HG03565 (cell line): ENCODE data around the gene HTR1D.
"Not testable (repeated sequence)": the region's sequence is repeated elsewhere in the genome, so short reads cannot be mapped to it uniquely, and the experiment has no call there.

Source experiments
- ATAC-seq: cut with Tn5 transposase; IDR thresholded peaks from one replicate; pipeline ENCODE4 v1.9.1; 2021; ENCODE audit warnings: mild to moderate bottlenecking, moderate library complexity; ENCODE audit not compliant: unreplicated experiment

The HTR1D gene

GRCh38 chr1:23217421-23218115 is at the start of gene HTR1D:
TSS of gene HTR1D (minus strand) at chr1:23217502. CDS start at chr1:23194219, 23,283 bp downstream.
- no peak for ATAC-seq

GRCh38 chr1:23263380-23263887 is 46.1 kb upstream of the HTR1D start:
- ATAC-seq = no peak

- ATAC-seq = not testable (repeated sequence)
Observed at GRCh38 chr1:23258082-23258481, 40.8 kb upstream of the HTR1D start.

GRCh38 chr1:23257371-23257770 is 40.1 kb upstream of the HTR1D start:
- ATAC-seq = not testable (repeated sequence)

GRCh38 chr1:23254584-23254983 is 37.3 kb upstream of the HTR1D start:
- ATAC-seq = no peak

GRCh38 chr1:23251812-23252211 is 34.5 kb upstream of the HTR1D start:
- no peak for ATAC-seq

- ATAC-seq = no peak
Observed at GRCh38 chr1:23249787-23250454, 32.6 kb upstream of the HTR1D start.

GRCh38 chr1:23247276-23247675 is 30.0 kb upstream of the HTR1D start:
- ATAC-seq = no peak

- ATAC-seq = no peak
Observed at GRCh38 chr1:23246274-23246673, 29.0 kb upstream of the HTR1D start.

GRCh38 chr1:23244256-23244761 is 27.0 kb upstream of the HTR1D start:
- ATAC-seq = no peak

- ATAC-seq = no peak
Observed at GRCh38 chr1:23242414-23242813, 25.1 kb upstream of the HTR1D start.

- ATAC-seq = no peak
Observed at GRCh38 chr1:23239638-23240295, 22.5 kb upstream of the HTR1D start.

GRCh38 chr1:23238565-23238964 is 21.3 kb upstream of the HTR1D start:
- ATAC-seq = no peak

- ATAC-seq = no peak
Observed at GRCh38 chr1:23237508-23237907, 20.2 kb upstream of the HTR1D start.

GRCh38 chr1:23227806-23228205 is 10.5 kb upstream of the HTR1D start:
- no peak for ATAC-seq

- ATAC-seq = no peak
Observed at GRCh38 chr1:23224739-23225648, 7.7 kb upstream of the HTR1D start.

GRCh38 chr1:23223963-23224362 is 6.7 kb upstream of the HTR1D start:
- ATAC-seq = not testable (repeated sequence)

- ATAC-seq = not testable (repeated sequence)
Observed at GRCh38 chr1:23223490-23223951, 6.2 kb upstream of the HTR1D start.

- ATAC-seq = no peak
Observed at GRCh38 chr1:23222742-23223141, 5.4 kb upstream of the HTR1D start.

GRCh38 chr1:23222331-23222730 is 5.0 kb upstream of the HTR1D start:
- ATAC-seq = no peak
